ENCODE data around the gene SLC22A1.

GRCh38 chr6:160201061-160201460 is 79.4 kb downstream of the SLC22A1 start:
- TF ChIP-seq ZNF488 (tag by site-specific recombination; IDR thresholded peaks at IDR 0.05) (no peak), ZFP3 (tag by site-specific recombination; IDR thresholded peaks at IDR 0.05; ENCODE audit: low read depth) (no peak), ZNF366 (tag by site-specific recombination; conservative IDR thresholded peaks at IDR 0.05) (no peak), SALL2 (tag by site-specific recombination; IDR thresholded peaks at IDR 0.05; ENCODE audit: borderline replicate concordance) (no peak), ZNF146 (tag by site-specific recombination; IDR thresholded peaks at IDR 0.05) (no peak), ZNF785 (tag by site-specific recombination; IDR thresholded peaks at IDR 0.05) (no peak), PRDM1 (tag by site-specific recombination; IDR thresholded peaks at IDR 0.05) (no peak), ZNF121 (tag by site-specific recombination; IDR thresholded peaks at IDR 0.05) (no peak), TRIM28 (IDR thresholded peaks at IDR 0.05; ENCODE audit: borderline replicate concordance, low read length) (no peak)
- TF ChIP-seq, protein P1, sequence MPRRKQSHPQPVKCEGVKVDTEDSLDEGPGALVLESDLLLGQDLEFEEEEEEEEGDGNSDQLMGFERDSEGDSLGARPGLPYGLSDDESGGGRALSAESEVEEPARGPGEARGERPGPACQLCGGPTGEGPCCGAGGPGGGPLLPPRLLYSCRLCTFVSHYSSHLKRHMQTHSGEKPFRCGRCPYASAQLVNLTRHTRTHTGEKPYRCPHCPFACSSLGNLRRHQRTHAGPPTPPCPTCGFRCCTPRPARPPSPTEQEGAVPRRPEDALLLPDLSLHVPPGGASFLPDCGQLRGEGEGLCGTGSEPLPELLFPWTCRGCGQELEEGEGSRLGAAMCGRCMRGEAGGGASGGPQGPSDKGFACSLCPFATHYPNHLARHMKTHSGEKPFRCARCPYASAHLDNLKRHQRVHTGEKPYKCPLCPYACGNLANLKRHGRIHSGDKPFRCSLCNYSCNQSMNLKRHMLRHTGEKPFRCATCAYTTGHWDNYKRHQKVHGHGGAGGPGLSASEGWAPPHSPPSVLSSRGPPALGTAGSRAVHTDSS (tag by site-specific recombination; IDR thresholded peaks at IDR 0.05): no peak
- TF ChIP-seq, protein P2, sequence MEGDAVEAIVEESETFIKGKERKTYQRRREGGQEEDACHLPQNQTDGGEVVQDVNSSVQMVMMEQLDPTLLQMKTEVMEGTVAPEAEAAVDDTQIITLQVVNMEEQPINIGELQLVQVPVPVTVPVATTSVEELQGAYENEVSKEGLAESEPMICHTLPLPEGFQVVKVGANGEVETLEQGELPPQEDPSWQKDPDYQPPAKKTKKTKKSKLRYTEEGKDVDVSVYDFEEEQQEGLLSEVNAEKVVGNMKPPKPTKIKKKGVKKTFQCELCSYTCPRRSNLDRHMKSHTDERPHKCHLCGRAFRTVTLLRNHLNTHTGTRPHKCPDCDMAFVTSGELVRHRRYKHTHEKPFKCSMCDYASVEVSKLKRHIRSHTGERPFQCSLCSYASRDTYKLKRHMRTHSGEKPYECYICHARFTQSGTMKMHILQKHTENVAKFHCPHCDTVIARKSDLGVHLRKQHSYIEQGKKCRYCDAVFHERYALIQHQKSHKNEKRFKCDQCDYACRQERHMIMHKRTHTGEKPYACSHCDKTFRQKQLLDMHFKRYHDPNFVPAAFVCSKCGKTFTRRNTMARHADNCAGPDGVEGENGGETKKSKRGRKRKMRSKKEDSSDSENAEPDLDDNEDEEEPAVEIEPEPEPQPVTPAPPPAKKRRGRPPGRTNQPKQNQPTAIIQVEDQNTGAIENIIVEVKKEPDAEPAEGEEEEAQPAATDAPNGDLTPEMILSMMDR (tag by site-specific recombination; IDR thresholded peaks at IDR 0.05): no peak
